Sigmoid colon (tissue), 7 donors: ENCODE results near the gene HDAC11. TPM values are rescaled to one million over a fixed set of nuclear protein-coding genes. Genes with fewer than 3 reads are reported as not detected.

Experiments
- DNase-seq: peaks from one replicate; pipeline ENCODE4 v3.0.0-alpha.2; 2019
- H3K27ac ChIP-seq, 4 donors: fragments of 200-600 bp; sonication (generic); one replicate each; pipeline ENCODE4 v1.5.1; 2016 to 2019; ENCODE audit warnings: mild to moderate bottlenecking in 1 of 4
- H3K27me3 ChIP-seq, 3 donors: fragments of 200-600 bp; sonication (generic); one replicate each; pipeline ENCODE4 v1.5.1; 2019; ENCODE audit warnings: mild to moderate bottlenecking in 1 of 3
- H3K36me3 ChIP-seq, 4 donors: fragments of 200-600 bp; sonication (generic); one replicate each; pipeline ENCODE4 v1.5.1; 2016 to 2019
- H3K4me1 ChIP-seq, 4 donors: fragments of 200-600 bp; sonication (generic); one replicate each; pipeline ENCODE4 v1.5.1; 2017 to 2019
- H3K4me3 ChIP-seq, 4 donors: fragments of 200-600 bp; sonication (generic); one replicate each; pipeline ENCODE4 v1.5.1; 2017 to 2019; ENCODE audit warnings: mild to moderate bottlenecking in 2 of 4, moderate library complexity in 1 of 4
- H3K9me3 ChIP-seq, 4 donors: fragments of 200-600 bp in 3 of 4; sonication (generic) in 3 of 4; one replicate each; pipeline versions ENCODE4 v1.5.1 to v1.6.1; 2013 to 2019
- EP300 ChIP-seq, 4 donors: sonication (generic); formaldehyde crosslinking; IDR thresholded peaks; one replicate each; pipeline ENCODE4 v1.6.1; 2017; ENCODE audit warnings: antibody characterized with exemption in 4 of 4
- POLR2A ChIP-seq, 2 donors: fragments of 450-650 bp; IDR thresholded peaks; one replicate each; pipeline ENCODE4 v1.6.1; 2016; ENCODE audit warnings: antibody characterized with exemption in 2 of 2, mild to moderate bottlenecking in 2 of 2, moderate library complexity in 2 of 2
- POLR2AphosphoS5 ChIP-seq, 4 donors: sonication (generic); formaldehyde crosslinking; IDR thresholded peaks; one replicate each; pipeline ENCODE4 v1.6.1; 2017; ENCODE audit warnings: antibody characterized with exemption in 4 of 4
- WGBS, 2 donors: extraction: QIAGEN DNeasy Blood & Tissue Kit; methylation state at CpG; one replicate each; pipeline ENCODE4 v1.1.7; 2013; 5-methylcytosine and 5-hydroxymethylcytosine counted together
- intact Hi-C: fragments of 100-400 bp; cut with DNase I; formaldehyde crosslinking; loops from one replicate; pipeline ENCODE4 v1.15.1; 2023
- polyA plus RNA-seq, 3 donors: library from polyadenylated mRNA; stranded (reverse); fragments of 200-250 nt; gene quantifications; one replicate each; pipeline ENCODE4 v1.2.3, GENCODE V29; 2013
- total RNA-seq, 4 donors: library from RNA; depleted of rRNA; stranded (reverse); fragments of >200 nt; gene quantifications; one replicate each; pipeline ENCODE4 v1.1.0, GENCODE V29; 2016
- TF ChIP-seq, protein P1 (sequence below), 4 experiments: fragments of 450-650 bp in 3 of 4; fragments of 200-600 bp in 1 of 4; IDR thresholded peaks; one replicate each; pipeline ENCODE4 v1.5.1; 2016 to 2019; ENCODE audit warnings: antibody characterized with exemption in 4 of 4, mild to moderate bottlenecking in 3 of 4, moderate library complexity in 2 of 4
- donor health status: healthy with polysubstance abuse.
- donor health status: Bipolar disorder and iron deficiency.
- donor health status: healthy.

Gene HDAC11
- total and polyA plus RNA-seq, 7 donors = 15.5 to 30.3 (median 17.2) TPM

DNA sequence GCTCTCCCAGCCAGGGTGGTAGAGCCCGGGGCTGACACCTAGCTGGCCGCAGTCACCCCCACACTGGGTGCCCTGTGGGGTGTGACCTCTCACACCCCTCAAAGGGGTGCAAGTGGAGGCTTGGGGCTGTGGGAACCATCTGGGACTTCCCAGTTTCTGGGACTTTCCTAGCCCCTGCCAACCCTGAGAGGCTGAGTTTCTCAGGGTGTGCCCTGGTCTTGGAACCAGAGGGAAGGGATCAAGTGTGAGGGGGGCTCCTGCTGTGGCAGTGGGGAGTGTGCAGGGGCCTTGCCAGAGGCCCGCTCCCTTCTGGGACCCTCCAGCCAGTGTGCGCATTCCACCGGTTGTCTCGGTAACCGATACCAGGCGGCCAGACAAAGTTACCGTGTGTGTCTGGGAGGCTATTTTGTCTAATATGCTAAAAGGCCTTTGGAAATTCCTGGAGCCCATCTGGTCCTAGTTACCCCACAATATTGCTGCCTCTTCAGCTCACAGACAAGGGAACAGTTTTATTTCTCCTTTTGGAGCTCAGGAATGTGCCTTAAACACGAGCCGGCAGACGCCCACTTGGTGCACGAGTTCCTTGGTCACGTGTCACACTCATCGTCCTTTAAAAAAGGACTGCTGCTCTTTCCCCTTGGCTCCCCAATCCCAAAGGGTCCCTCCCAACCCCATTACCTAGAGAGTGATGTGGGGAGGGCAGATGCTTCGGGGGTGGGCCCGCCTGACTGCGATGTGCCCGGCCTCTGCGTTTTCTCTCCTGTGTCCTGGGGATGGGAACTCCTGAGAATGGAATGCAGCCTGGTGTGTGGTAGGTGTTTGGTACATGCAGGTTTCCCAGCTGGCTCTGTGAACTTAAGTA lies 33.2 kb downstream of the HDAC11 start:
- peaks cover 0 to 3% (median 2%) of the 10 kb centered on the region in 4 donors for H3K4me1 ChIP-seq
- H3K27me3 ChIP-seq = no peaks in the 10 kb centered on the region
- H3K4me3 ChIP-seq = no peak overlapping the region
- DNase-seq = no peak
- H3K9me3 ChIP-seq = no peaks in the 10 kb centered on the region
- WGBS, 2 donors = 65 to 72% methylated on average over 20 of the region's 20 CpGs
- intact Hi-C loops = no loop called here
- TF ChIP-seq POLR2A (IDR thresholded peaks at IDR 0.05) (no peak), POLR2AphosphoS5 (IDR thresholded peaks at IDR 0.05) (no peak), EP300 (IDR thresholded peaks at IDR 0.05) (no peak)
- TF ChIP-seq, protein P1, sequence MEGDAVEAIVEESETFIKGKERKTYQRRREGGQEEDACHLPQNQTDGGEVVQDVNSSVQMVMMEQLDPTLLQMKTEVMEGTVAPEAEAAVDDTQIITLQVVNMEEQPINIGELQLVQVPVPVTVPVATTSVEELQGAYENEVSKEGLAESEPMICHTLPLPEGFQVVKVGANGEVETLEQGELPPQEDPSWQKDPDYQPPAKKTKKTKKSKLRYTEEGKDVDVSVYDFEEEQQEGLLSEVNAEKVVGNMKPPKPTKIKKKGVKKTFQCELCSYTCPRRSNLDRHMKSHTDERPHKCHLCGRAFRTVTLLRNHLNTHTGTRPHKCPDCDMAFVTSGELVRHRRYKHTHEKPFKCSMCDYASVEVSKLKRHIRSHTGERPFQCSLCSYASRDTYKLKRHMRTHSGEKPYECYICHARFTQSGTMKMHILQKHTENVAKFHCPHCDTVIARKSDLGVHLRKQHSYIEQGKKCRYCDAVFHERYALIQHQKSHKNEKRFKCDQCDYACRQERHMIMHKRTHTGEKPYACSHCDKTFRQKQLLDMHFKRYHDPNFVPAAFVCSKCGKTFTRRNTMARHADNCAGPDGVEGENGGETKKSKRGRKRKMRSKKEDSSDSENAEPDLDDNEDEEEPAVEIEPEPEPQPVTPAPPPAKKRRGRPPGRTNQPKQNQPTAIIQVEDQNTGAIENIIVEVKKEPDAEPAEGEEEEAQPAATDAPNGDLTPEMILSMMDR (IDR thresholded peaks at IDR 0.05) = no peak
- H3K27ac ChIP-seq = peak overlapping the region in 3 of 4 donors; percentile 6 to 44 (median 31)
- H3K36me3 ChIP-seq = no peaks in the 10 kb centered on the region

GRCh38 chr3:13513913-13514517 lies 33.9 kb downstream of the HDAC11 start:
- TF ChIP-seq POLR2AphosphoS5 (IDR thresholded peaks at IDR 0.05) (no peak), POLR2A (IDR thresholded peaks at IDR 0.05) (no peak), EP300 (IDR thresholded peaks at IDR 0.05) (no peak)
- TF ChIP-seq, protein P1 (IDR thresholded peaks at IDR 0.05) = no peak
- WGBS, 2 donors = 49 to 79% methylated on average over 10 of the region's 10 CpGs
- H3K9me3 ChIP-seq = no peaks in the 10 kb centered on the region
- peak overlapping the region in 2 of 4 donors; percentile 31 to 44 for H3K27ac ChIP-seq
- no peaks in the 10 kb centered on the region for H3K36me3 ChIP-seq
- no peak overlapping the region for H3K4me3 ChIP-seq
- peaks cover 0 to 3% (median 0%) of the 10 kb centered on the region in 4 donors for H3K4me1 ChIP-seq
- intact Hi-C loops = no loop called here
- DNase-seq = no peak
- H3K27me3 ChIP-seq = no peaks in the 10 kb centered on the region

- H3K4me3 ChIP-seq = no peak overlapping the region
- 87% methylated on average over 6 of the region's 6 CpGs for WGBS, 2 donors
- no peak for DNase-seq
- H3K27ac ChIP-seq = peak overlapping the region in 1 of 4 donors; percentile 44
- H3K36me3 ChIP-seq = no peaks in the 10 kb centered on the region
- no peaks in the 10 kb centered on the region for H3K9me3 ChIP-seq
- H3K4me1 ChIP-seq = peaks cover 0 to 3% (median 0%) of the 10 kb centered on the region in 4 donors
- H3K27me3 ChIP-seq = no peaks in the 10 kb centered on the region
- TF ChIP-seq, protein P1 (IDR thresholded peaks at IDR 0.05) = no peak
- TF ChIP-seq POLR2A (IDR thresholded peaks at IDR 0.05) (no peak), EP300 (IDR thresholded peaks at IDR 0.05) (no peak), POLR2AphosphoS5 (IDR thresholded peaks at IDR 0.05) (no peak)
- intact Hi-C loops = no loop called here
Measured at GRCh38 chr3:13514639-13515435, 34.7 kb downstream of the HDAC11 start.

GRCh38 chr3:13515786-13516759 lies 36.0 kb downstream of the HDAC11 start:
- H3K9me3 ChIP-seq = no peaks in the 10 kb centered on the region
- 86 to 91% methylated on average over 26 of the region's 26 CpGs for WGBS, 2 donors
- H3K27me3 ChIP-seq = no peaks in the 10 kb centered on the region
- no peak overlapping the region for H3K4me3 ChIP-seq
- no peaks in the 10 kb centered on the region for H3K36me3 ChIP-seq
- TF ChIP-seq, protein P1 (IDR thresholded peaks at IDR 0.05) = no peak
- TF ChIP-seq POLR2AphosphoS5 (IDR thresholded peaks at IDR 0.05) = no peak
- TF ChIP-seq POLR2A (IDR thresholded peaks at IDR 0.05) = no peak
- no peak for TF ChIP-seq EP300 (IDR thresholded peaks at IDR 0.05)
- intact Hi-C loops = no loop called here
- H3K4me1 ChIP-seq = peaks cover 0 to 3% (median 0%) of the 10 kb centered on the region in 4 donors
- no peak for DNase-seq
- H3K27ac ChIP-seq = peak overlapping the region; percentile 4 to 72 (median 26)
